H7 (cell line): ENCODE data around the gene PLXDC1. TPM values are rescaled to one million over a fixed set of nuclear protein-coding genes. Genes with fewer than 3 reads are reported as not detected.
"Not testable (repeated sequence)": the region's sequence is repeated elsewhere in the genome, so short reads cannot be mapped to it uniquely, and the experiment has no call there.

Experiments
- DNase-seq: peaks from one replicate; pipeline ENCODE4 v3.0.0; 2012
- H3K27me3 ChIP-seq: 2 replicates; pipeline ENCODE4 v1.6.0; 2011; ENCODE audit warnings: mild to moderate bottlenecking, low read length; ENCODE audit not compliant: control insufficient read depth, insufficient read depth
- H3K36me3 ChIP-seq: replicated peaks from 2 replicates; pipeline ENCODE4 v1.5.1; 2011; ENCODE audit warnings: low read length; ENCODE audit not compliant: control insufficient read depth, insufficient read depth
- H3K4me3 ChIP-seq: 2 replicates; pipeline ENCODE4 v1.5.1; 2011; ENCODE audit warnings: low read depth, mild to moderate bottlenecking, control low read depth, low read length, moderate library complexity; ENCODE audit not compliant: insufficient read depth
- total RNA-seq: library from RNA; depleted of rRNA; stranded (reverse); fragments of >200 nt; shearing (Covaris generic); gene quantifications from 2 replicates; pipeline ENCODE4 v1.2.3, GENCODE V29; 2014

The PLXDC1 gene
- total RNA-seq, 1 experiment from 2014 or later, result 0.38 TPM

DNA sequence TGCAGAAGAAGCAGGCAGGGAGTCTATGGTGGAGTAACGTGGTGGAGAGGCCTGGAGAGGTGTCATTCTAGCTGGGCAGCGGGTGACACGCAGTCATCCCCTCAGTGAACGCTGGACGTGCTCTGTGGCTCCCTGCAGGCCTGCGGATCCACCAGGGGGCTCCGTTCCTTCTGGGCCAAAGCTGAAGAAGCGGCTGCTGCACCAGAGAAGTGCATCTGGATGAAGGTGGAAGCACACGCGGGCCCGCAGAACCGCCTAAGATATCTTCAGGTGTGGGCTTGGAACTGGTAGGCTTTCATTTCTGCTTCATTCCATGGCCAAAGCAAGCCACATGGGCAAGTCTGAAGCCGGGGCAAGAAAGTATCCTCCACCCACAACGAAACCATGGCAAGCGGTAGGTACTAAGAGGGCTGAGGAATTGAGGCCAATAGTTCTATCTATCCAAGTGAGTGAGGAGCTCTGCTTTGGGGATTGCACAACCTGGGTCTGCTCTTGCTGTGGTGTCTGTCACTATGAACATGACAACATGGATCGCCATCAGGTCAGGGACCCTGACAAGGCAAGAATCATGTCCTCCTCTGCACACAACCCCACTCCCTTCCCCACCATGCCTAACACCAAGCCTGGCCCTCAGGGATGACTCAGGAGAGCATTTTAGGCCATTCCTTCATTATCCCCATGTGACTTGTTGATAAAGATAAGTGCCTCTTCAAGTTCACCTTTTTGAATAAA is 105.3 kb downstream of the PLXDC1 start:
- Histone ChIP-seq H3K27me3 (no peaks in the 10 kb centered on the region), H3K36me3 (no peaks in the 10 kb centered on the region), H3K4me3 (no peak overlapping the region)
- DNase-seq, result peak; percentile 41

DNA sequence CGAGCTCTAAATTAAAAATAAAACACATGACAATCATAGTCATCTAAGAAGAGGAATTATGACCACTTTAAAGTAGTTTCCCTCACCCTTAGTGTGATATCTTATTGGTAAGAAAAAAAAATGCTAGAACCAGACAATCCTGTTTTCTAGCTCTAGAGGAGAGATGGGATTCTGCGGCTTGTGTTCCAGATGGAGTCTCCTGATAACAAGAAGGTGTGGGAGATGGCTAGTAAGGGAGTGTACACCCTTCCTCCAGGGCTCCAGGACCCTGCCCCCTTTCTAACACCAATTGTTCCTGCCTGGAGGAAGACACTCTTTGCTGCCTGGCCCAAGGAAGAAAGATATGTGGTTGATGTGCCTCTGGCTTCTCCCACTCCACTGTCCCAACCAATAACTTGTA is 115.4 kb downstream of the PLXDC1 start:
- no peaks in the 10 kb centered on the region for H3K36me3 ChIP-seq
- no peaks in the 10 kb centered on the region for H3K27me3 ChIP-seq
- no peak overlapping the region for H3K4me3 ChIP-seq
- DNase-seq, result peak; percentile 30

DNA sequence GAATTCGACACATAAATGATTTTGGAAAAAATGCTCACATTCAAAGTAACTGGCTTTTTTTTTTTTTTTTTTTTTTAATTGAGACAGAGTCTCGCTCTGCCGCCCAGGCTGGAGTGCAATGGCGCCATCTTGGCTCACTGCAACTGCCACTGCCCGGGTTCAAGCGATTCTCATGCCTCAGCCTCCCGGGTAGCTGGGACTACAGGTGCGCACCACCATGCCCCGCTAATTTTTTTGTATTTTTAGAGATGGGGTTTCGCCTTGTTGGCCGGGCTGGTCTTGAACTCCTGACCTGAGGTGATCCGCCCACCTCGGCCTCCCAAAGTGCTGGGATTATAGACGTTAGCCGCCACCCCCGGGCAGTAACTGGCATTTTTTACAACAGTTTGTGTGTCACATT is 115.9 kb downstream of the PLXDC1 start:
- H3K36me3 ChIP-seq, H3K27me3 ChIP-seq, H3K4me3 ChIP-seq, DNase-seq: not testable (repeated sequence)

DNA sequence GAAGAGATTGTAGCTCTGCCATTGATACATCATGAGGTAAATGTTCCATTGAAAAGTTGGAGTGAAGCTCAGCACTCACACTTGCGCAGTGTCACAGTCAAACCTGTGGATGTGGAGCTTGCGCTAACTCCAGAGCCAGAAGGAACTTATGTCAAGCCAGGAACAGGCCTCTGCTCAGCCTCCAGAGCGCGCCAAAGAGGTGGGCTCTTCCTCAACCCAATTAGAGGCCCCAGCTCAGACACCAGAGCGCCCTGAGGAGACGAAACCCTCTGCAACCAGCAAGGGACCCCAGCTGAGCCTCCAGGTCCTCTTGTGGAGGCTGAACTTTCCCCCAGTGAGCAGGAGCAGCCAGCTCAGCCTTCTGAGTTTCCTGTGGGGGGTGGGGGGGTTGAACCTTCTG is 122.7 kb downstream of the PLXDC1 start:
- Histone ChIP-seq H3K27me3 (peaks cover 5% of the 10 kb centered on the region; the same call in 1 of the 2 replicates), H3K4me3 (no peak overlapping the region), H3K36me3 (no peaks in the 10 kb centered on the region)
- no peak for DNase-seq

DNA sequence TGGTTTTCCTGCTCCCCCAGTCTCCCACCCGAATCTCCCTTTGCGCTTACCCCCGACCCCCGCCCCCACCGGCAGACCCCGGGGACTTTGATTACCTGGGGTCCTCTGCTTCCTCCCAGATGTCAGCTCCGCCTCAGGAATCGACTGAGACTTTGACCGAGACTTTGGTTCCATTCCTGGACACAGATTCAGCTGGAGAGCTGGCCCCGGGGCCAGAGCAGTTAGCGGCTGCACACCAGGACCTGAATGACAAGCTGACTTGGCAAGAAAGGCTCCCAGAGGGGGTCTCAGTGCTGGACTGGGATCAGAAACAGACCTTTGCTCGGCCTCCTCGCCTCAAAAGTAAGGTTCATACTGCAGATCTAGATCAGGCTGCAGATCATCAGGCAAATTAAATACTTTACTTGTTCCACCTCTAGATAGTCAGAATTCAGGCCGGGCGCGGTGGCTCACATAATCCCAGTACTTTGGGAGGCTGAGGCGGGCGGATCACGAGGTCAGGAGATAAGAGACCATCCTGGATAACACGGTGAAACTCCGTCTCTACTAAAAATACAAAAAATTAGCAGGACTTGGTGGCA is 123.9 kb downstream of the PLXDC1 start:
- DNase-seq, result no peak
- Histone ChIP-seq H3K27me3 (peaks cover 5% of the 10 kb centered on the region; the same call in 1 of the 2 replicates), H3K4me3 (peak overlapping the region; percentile 39), H3K36me3 (no peaks in the 10 kb centered on the region)

DNA sequence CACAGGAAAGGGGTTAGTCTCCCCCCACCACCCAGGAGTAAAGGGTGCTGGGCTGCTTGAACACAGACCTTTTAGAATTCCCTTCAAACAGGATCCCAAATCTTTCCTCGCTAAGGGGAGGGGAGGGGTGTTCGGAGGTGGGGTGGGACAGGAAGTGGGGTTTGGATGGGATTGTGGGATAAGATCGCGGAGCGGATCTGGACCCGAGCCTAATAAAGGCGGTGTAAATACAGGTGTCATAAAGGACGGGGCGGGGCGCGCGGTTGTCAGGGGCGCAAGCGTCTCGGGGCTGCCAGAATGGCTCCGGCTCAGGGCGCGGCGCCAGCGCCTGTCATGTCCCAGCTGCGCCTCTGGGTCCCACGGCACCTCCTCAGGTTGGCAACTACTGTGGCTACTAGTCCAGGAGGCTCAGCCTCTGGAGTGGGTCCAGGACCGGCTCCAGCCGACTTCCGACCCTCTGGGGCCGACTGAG is 124.4 kb downstream of the PLXDC1 start:
- DNase-seq, result peak; percentile 85
- Histone ChIP-seq H3K36me3 (no peaks in the 10 kb centered on the region), H3K27me3 (peaks cover 5% of the 10 kb centered on the region; the same call in 1 of the 2 replicates), H3K4me3 (peak overlapping the region; percentile 39)

DNA sequence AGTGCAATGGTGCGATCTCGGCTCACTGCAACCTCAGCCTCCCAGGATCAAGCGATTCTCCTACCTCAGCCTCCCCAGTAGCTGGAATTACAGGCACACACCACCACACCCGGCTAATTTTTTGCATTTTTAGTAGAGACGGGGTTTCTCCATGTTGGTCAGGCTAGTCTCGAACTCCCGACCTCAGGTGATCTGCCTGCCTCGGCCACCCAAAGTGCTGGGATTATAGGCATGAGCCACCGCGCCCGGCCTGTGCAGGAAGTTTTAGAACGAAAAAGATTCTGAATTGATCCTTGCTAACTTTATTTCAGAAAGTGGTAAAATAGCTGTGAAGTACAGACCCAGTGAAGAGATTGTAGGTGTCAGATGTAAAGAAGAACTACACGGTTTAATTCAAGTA is 125.1 kb downstream of the PLXDC1 start:
- not testable (repeated sequence) for H3K4me3 ChIP-seq, H3K27me3 ChIP-seq, H3K36me3 ChIP-seq, DNase-seq

DNA sequence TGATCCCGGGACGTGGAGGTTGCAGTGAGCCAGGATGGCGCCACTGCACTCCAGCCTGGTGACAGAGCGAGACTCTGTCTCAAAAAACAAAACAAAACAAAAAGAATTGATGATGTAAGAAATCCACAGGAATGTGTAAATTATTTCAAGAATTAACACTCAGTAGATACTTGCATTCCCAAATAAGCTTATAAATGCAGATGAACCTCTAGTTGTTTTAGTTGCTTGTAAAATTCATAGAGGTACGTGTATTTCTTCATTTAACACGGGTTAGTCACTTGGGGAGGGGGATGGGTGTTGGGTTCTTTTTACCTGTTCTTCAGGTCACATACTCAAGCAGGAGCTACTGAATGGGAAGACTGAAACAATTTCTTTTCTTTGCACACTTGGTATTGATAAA is 128.5 kb downstream of the PLXDC1 start:
- Histone ChIP-seq H3K27me3 (peaks cover 5% of the 10 kb centered on the region; the same call in 1 of the 2 replicates), H3K36me3 (no peaks in the 10 kb centered on the region), H3K4me3 (no peak overlapping the region)
- DNase-seq, result no peak

DNA sequence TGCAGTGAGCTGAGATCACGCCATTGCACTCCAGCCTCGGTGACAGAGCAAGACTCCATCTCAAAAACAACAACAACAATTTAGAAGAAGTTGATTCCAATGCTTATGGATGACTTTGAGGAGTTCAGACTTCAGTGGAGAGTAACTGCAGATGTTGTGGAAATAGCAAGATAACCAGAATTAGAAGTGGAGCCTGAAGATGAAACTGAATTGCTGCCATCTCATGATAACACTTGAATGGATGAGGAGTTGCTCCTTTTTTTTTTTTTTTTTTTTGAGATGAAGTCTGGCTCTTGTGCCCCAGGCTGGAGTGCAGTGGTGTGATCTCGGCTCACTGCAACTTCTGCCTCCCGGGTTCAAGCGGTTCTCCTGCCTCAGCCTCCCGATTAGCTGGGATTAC is 131.4 kb downstream of the PLXDC1 start:
- not testable (repeated sequence) for H3K27me3 ChIP-seq, DNase-seq, H3K36me3 ChIP-seq, H3K4me3 ChIP-seq

DNA sequence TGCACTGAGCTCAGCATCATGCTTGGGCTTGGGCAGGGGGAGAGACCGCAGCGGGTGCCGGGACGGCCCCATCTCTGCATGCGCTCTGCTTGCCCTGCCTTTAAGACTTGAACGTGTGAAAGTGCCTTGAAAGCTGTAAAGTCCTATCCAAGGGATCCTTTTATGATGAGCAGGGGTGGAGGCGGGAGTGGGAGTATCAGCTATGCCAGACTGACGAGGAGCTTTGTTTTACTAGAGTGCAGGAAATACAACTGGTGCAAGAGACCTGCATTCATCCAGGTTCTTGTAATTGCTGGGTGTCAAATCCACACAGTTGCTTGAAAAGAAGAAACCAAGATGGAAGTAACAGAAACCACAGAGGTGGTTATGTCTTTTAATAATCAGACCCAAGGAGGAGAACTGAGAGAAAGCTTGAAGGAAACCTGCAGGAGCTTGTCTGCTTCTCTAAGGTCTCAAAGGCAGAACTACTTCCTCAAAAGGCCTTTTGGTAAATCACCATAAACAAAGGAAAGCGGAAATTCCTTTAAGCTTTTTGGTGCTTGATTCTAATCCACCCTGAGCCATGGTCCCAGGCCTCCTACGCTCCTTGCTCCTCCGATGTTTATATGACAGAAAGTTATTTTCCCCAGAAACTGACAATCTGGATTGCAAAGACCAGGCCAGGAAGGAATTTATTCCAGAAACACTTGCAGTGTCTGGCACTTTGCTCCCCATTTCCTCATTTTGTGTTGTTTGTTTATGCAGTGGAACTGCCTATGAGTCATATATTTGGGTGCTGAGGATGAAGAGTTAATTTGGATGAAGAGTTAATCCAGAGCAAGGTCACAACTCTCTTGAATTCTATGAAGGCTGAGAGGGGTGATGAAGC is 132.9 kb downstream of the PLXDC1 start:
- H3K4me3 ChIP-seq, result no peak overlapping the region
- no peaks in the 10 kb centered on the region for H3K36me3 ChIP-seq
- DNase-seq, result no peak
- H3K27me3 ChIP-seq, result no peaks in the 10 kb centered on the region

DNA sequence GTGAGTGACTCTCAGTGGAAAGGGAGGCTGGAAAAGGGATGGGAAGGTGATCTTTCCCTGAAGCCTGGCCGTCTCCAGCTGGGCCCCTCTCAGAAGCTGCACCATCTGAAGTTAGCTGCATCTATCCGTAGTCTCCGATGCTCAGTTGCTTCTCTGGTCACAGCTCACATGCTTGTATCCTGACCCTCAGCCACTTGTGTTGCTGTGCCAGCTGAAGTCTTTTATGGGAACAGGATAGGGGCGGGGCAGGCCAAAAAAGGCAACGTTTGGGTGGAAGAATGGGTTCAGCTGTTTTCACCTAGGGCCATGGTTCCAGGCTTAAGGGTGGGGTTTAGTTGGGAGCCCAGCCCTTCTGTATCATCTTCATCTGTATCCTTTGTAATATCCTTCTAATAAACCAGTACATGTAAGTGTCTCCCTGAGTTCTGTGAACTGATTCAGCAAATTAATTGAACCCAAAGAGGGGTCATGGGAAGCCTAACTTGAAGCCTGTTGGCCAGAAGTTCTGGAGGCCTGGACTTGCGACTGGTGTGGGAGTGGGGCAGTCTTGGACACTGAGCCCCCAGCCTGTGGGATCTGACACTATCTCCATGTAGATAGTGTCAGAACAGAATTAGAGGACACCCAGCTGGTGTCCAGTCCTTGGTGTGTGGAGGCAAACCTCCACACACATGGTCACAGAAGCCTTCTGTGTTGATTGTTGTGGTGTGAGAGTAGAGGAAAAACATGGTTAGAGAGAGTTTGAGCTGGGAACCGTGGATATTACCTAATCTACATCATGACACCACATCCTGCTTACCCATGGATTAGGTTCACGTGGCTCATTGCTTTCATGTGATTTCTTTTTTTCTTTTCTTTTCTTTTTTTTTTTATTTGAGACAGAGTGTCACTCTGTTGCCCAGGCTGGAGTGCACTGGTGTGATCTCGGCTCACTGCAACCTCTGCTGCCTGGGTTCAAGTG is 135.0 kb downstream of the PLXDC1 start:
- Histone ChIP-seq H3K4me3 (no peak overlapping the region), H3K27me3 (no peaks in the 10 kb centered on the region)
- DNase-seq, result no peak

DNA sequence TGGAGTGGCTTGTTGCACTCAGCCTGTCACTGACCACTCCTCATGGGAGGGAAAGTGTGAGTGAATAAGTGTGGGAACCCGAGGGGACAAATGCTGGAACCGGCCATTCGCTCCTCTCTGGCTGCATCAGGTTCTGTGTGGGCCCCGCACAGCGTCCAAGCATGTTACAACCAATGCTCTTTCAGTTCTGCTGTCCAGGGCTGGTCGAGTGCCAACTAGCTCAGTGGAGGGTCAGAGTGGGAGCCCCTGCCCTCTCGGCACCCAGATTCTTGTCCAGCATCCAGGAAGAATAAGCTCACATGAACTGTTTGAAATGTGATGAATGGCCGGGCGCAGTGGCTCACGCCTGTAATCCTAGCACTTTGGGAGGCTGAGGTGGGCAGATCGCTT is 135.9 kb downstream of the PLXDC1 start:
- no peaks in the 10 kb centered on the region for H3K36me3 ChIP-seq
- no peaks in the 10 kb centered on the region for H3K27me3 ChIP-seq
- DNase-seq, result no peak
- H3K4me3 ChIP-seq, result no peak overlapping the region

More for the DNA sequence above, 135.0 kb downstream of the PLXDC1 start:
- no peaks in the 10 kb centered on the region for H3K36me3 ChIP-seq

DNA sequence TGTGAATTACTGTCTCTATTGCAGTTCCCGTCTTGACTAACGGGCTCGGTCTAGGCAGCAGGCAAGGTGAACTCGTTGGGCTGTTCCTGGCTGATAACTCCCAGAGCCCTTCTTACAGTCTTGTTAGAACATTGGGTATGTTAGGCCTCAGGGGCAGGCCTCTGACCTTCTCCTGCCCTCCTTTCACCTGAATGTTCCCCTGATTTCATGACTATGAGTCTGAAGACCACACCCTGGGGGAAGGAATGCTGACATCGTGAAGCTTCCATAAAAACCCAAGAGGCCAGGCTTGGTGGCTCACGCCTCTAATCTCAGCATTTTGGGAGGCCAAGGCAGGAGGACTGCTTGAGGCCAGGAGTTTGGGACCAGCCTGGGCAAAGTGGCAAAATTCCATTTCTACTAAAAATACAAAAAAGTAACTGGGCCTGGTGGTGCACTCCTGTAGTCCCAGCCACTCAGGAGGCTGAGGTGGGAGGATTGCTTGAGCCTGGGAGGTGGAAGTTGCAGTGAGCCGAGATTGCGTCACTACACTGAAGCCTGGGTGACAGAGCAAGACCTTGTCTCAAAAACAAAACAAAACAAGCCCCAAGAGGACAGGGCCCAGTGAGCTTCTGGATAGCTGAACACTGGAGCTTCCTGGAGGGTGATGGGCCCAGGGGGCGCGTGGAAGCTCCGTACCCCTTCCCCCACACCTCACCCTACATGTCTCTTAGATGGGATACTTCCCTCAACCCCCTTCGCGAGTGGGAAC is 136.5 kb downstream of the PLXDC1 start:
- DNase-seq, result no peak
- Histone ChIP-seq H3K27me3 (no peaks in the 10 kb centered on the region), H3K4me3 (no peak overlapping the region), H3K36me3 (no peaks in the 10 kb centered on the region)
